ENCODE results near the gene FBXO38.

The FBXO38 gene

DNA sequence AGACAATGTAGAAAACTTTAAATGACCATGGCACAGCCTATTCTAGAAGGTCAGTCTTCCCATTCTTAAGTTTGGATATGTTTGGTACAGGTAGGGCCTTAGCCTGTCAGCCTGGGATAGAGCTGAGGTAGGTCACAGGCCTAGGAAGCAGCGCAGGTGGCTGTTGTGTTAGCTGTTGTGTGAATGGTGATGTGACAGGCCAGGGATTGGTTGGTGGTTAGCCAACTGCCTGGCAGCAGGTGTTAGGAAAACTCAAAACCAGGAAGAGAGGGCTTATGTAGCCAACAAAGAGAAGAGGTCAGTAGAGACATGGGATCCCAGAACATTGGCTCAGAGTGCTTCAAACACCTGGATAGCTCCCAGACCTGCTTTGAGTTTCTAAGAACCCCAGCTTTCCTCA lies 84.2 kb downstream of the FBXO38 start:
- TF ChIP-seq TCF12 (IDR thresholded peaks at IDR 0.05; ENCODE audit: low read depth) (no peak), FOXM1 (IDR thresholded peaks at IDR 0.05; ENCODE audit: borderline replicate concordance, low read depth) (no peak)

DNA sequence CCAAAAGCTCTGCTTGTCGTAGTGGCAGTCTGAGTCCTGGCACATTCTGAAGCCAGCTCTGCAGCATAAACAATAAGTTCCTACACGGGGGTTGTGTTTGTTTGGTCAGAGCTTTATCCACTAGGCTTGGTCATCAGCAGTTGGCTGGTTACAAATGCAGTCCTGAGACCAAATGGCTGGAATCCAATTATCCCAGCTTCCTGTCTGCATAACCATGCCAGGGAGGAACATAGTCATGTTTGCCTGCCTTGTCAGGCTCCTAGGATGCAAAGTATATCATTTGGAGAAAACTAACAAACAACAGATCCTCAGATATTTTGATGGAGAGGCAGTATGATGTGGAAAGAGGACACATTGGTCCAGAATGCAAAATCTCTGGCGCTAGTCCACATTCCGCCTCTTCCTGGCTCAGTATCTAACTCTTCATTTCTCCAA lies 85.8 kb downstream of the FBXO38 start:
- TF ChIP-seq, protein P1, sequence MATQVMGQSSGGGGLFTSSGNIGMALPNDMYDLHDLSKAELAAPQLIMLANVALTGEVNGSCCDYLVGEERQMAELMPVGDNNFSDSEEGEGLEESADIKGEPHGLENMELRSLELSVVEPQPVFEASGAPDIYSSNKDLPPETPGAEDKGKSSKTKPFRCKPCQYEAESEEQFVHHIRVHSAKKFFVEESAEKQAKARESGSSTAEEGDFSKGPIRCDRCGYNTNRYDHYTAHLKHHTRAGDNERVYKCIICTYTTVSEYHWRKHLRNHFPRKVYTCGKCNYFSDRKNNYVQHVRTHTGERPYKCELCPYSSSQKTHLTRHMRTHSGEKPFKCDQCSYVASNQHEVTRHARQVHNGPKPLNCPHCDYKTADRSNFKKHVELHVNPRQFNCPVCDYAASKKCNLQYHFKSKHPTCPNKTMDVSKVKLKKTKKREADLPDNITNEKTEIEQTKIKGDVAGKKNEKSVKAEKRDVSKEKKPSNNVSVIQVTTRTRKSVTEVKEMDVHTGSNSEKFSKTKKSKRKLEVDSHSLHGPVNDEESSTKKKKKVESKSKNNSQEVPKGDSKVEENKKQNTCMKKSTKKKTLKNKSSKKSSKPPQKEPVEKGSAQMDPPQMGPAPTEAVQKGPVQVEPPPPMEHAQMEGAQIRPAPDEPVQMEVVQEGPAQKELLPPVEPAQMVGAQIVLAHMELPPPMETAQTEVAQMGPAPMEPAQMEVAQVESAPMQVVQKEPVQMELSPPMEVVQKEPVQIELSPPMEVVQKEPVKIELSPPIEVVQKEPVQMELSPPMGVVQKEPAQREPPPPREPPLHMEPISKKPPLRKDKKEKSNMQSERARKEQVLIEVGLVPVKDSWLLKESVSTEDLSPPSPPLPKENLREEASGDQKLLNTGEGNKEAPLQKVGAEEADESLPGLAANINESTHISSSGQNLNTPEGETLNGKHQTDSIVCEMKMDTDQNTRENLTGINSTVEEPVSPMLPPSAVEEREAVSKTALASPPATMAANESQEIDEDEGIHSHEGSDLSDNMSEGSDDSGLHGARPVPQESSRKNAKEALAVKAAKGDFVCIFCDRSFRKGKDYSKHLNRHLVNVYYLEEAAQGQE (IDR thresholded peaks at IDR 0.05; ENCODE audit: low read depth) = no peak
- TF ChIP-seq ZBTB7A (IDR thresholded peaks at IDR 0.05; ENCODE audit: low read depth) (no peak), RAD21 (IDR thresholded peaks at IDR 0.05; ENCODE audit: low read depth) (no peak), CREB1 (IDR thresholded peaks at IDR 0.05; ENCODE audit: low read depth) (no peak), NFIC (IDR thresholded peaks at IDR 0.05) (no peak), CEBPB (IDR thresholded peaks at IDR 0.05) (no peak), YY1 (IDR thresholded peaks at IDR 0.05; ENCODE audit: low read depth) (no peak), TCF12 (IDR thresholded peaks at IDR 0.05; ENCODE audit: low read depth) (no peak), TEAD4 (IDR thresholded peaks at IDR 0.05) (no peak), FOXM1 (IDR thresholded peaks at IDR 0.05; ENCODE audit: borderline replicate concordance, low read depth) (no peak), EGR1 (IDR thresholded peaks at IDR 0.05) (no peak), EP300 (IDR thresholded peaks at IDR 0.05; ENCODE audit: borderline replicate concordance) (no peak), TAF1 (IDR thresholded peaks at IDR 0.05; ENCODE audit: low read depth) (no peak)
- TF ChIP-seq, protein P2, sequence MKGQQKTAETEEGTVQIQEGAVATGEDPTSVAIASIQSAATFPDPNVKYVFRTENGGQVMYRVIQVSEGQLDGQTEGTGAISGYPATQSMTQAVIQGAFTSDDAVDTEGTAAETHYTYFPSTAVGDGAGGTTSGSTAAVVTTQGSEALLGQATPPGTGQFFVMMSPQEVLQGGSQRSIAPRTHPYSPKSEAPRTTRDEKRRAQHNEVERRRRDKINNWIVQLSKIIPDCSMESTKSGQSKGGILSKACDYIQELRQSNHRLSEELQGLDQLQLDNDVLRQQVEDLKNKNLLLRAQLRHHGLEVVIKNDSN (IDR thresholded peaks at IDR 0.05) = no peak
- TF ChIP-seq, protein P3, sequence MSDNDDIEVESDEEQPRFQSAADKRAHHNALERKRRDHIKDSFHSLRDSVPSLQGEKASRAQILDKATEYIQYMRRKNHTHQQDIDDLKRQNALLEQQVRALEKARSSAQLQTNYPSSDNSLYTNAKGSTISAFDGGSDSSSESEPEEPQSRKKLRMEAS (IDR thresholded peaks at IDR 0.05) = no peak

DNA sequence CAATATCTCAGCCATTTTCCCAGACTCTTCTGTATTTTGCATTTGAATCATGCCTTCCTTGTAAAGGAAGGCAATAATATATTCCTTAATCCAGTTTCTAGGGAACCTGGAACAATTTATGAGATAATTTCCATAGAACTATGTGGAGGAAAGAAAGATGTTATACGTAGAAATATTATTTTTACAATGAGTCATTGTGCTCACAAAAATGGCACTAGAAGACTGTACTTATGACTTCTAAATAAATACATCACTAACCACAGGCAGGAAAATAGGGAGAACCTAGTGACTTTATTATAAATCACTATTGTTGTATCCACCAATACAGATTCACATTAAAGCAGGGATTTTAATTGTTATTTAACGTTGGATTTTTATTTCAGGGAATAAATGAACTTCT lies 87.6 kb downstream of the FBXO38 start:
- no peak for TF ChIP-seq YY1 (IDR thresholded peaks at IDR 0.05; ENCODE audit: low read depth)

DNA sequence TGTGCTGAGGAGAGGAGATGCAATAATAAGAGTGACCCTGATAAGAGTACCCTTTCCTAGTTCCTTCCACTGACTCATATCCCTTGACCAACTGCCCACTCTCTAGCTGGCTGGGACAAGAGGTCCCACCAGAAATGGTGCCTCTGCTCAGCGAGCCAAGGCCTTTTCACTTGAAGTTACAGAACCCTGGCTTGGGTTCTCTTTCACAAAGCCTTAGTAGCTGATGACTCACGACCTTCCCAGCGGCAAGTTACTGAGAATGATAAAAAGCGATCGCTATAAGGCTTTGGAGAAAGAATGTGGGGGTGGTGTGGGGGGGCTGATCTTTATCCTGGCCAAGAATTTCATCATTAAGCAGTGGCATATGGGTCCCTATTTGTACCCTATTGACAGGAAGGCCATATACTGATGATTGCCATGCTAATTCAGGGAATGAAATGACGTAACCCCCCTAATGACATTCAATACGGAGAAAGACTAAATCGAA lies 90.3 kb downstream of the FBXO38 start:
- no peak for TF ChIP-seq TCF12 (IDR thresholded peaks at IDR 0.05; ENCODE audit: low read depth)
- TF ChIP-seq, protein P2 (IDR thresholded peaks at IDR 0.05) = no peak
- TF ChIP-seq FOXM1 (IDR thresholded peaks at IDR 0.05; ENCODE audit: borderline replicate concordance, low read depth) = no peak
- TF ChIP-seq NFIC (IDR thresholded peaks at IDR 0.05) = no peak
- no peak for TF ChIP-seq CREB1 (IDR thresholded peaks at IDR 0.05; ENCODE audit: low read depth)
- TF ChIP-seq EP300 (IDR thresholded peaks at IDR 0.05; ENCODE audit: borderline replicate concordance) = no peak
- TF ChIP-seq, protein P3 (IDR thresholded peaks at IDR 0.05) = no peak
- TF ChIP-seq RAD21 (IDR thresholded peaks at IDR 0.05; ENCODE audit: low read depth) = no peak
- TF ChIP-seq, protein P1 (IDR thresholded peaks at IDR 0.05; ENCODE audit: low read depth) = no peak
- TF ChIP-seq EGR1 (IDR thresholded peaks at IDR 0.05) = no peak
- TF ChIP-seq TAF1 (IDR thresholded peaks at IDR 0.05; ENCODE audit: low read depth) = no peak
- no peak for TF ChIP-seq TEAD4 (IDR thresholded peaks at IDR 0.05)
- no peak for TF ChIP-seq CEBPB (IDR thresholded peaks at IDR 0.05)

DNA sequence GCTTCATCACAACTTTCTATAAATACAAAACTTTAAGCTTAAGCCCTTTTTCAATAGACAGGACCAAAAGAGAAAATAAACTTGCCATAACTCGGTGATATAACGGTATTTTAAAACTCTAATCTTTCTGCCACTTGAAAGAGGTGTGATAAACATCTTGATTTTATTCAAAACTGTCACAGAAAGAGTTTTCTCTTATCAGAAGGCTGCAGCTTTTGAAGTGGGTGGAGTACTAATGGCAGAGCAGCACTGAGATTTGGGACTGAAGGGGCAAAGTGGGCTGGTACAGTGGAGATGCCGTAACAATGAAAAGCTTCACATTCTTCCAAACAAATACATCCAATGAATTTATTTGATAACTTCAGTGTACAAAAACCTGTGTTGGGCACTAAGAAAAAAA lies 92.5 kb downstream of the FBXO38 start:
- no peak for TF ChIP-seq EGR1 (IDR thresholded peaks at IDR 0.05)
- no peak for TF ChIP-seq CREB1 (IDR thresholded peaks at IDR 0.05; ENCODE audit: low read depth)
- no peak for TF ChIP-seq RAD21 (IDR thresholded peaks at IDR 0.05; ENCODE audit: low read depth)
- no peak for TF ChIP-seq TEAD4 (IDR thresholded peaks at IDR 0.05)
- TF ChIP-seq, protein P1 (IDR thresholded peaks at IDR 0.05; ENCODE audit: low read depth) = no peak
- TF ChIP-seq CEBPB (IDR thresholded peaks at IDR 0.05) = no peak
- no peak for TF ChIP-seq TCF12 (IDR thresholded peaks at IDR 0.05; ENCODE audit: low read depth)
- TF ChIP-seq, protein P2 (IDR thresholded peaks at IDR 0.05) = no peak
- TF ChIP-seq TAF1 (IDR thresholded peaks at IDR 0.05; ENCODE audit: low read depth) = no peak

Data from Ishikawa (cell line).